Right renal cortex interstitium (tissue), 3 donors: ENCODE results near the gene RAB31. TPM values are rescaled to one million over a fixed set of nuclear protein-coding genes. Genes with fewer than 3 reads are reported as not detected.

Experiments used
- DNase-seq, 3 donors: peaks; one replicate each; pipeline ENCODE4 v3.0.0-alpha.2; 2013; ENCODE audit warnings: low read depth in 3 of 3, low spot score in 2 of 3
- polyA plus RNA-seq, 3 donors: library from polyadenylated mRNA; unstranded; fragments of 120-200 nt; gene quantifications; one replicate each; pipeline ENCODE4 v1.2.1, GENCODE V29; 2013; ENCODE audit not compliant: insufficient read length in 3 of 3

Gene RAB31
- polyA plus RNA-seq, 3 donors = 32.0 to 34.0 (median 32.3) TPM

- no peak for DNase-seq
These were observed 17.5 kb upstream of the RAB31 start for GRCh38 chr18:9690418-9691188.

- no peak for DNase-seq
These were observed 16.9 kb upstream of the RAB31 start for GRCh38 chr18:9691235-9691634.

- no peak for DNase-seq
These were observed 13.9 kb upstream of the RAB31 start for GRCh38 chr18:9694174-9694573.

GRCh38 chr18:9694952-9695495, 13.1 kb upstream of the RAB31 start:
- DNase-seq = no peak

- DNase-seq = no peak
These were observed 12.5 kb upstream of the RAB31 start for GRCh38 chr18:9695605-9696004.

GRCh38 chr18:9696112-9696511, 12.0 kb upstream of the RAB31 start:
- no peak for DNase-seq

GRCh38 chr18:9696701-9697100, 11.4 kb upstream of the RAB31 start:
- no peak for DNase-seq

- no peak for DNase-seq
These were observed 11.0 kb upstream of the RAB31 start for GRCh38 chr18:9697121-9697520.

- DNase-seq = no peak
These were observed 9.6 kb upstream of the RAB31 start for GRCh38 chr18:9698497-9698896.

- DNase-seq = no peak
These were observed 7.8 kb upstream of the RAB31 start for GRCh38 chr18:9700261-9700796.

GRCh38 chr18:9701609-9702349, 6.3 kb upstream of the RAB31 start:
- DNase-seq = no peak

GRCh38 chr18:9704233-9705118, 3.6 kb upstream of the RAB31 start:
- no peak for DNase-seq

- DNase-seq = no peak
These were observed 2.8 kb upstream of the RAB31 start for GRCh38 chr18:9705183-9705829.

GRCh38 chr18:9706081-9706935, 1.8 kb upstream of the RAB31 start:
- no peak for DNase-seq

- DNase-seq = no peak
These were observed 582 bp upstream of the RAB31 start for GRCh38 chr18:9707381-9708056.

- no peak for DNase-seq
These were observed 568 bp downstream of the RAB31 start for GRCh38 chr18:9708434-9709303.

- DNase-seq = no peak
These were observed 1.3 kb downstream of the RAB31 start for GRCh38 chr18:9709304-9709877.
